Measurements from ENCODE around the gene IFNL2.

- no peak for TF ChIP-seq CTCF (IDR thresholded peaks at IDR 0.05)
- no peak for TF ChIP-seq POLR2A (IDR thresholded peaks at IDR 0.05)
These were observed 19.4 kb upstream of the IFNL2 start, which contains the start of gene IFNL4 for GRCh38 chr19:39248806-39249205.

All from esophagus squamous epithelium (tissue), 4 donors.